A673 (cell line): ENCODE results near the gene B4GALT6. TPM values are rescaled to one million over a fixed set of nuclear protein-coding genes. Genes with fewer than 3 reads are reported as not detected.
A peak's percentile ranks its signal among the peaks of the same experiment; 100 is the strongest.

Experiments
- BruUV-seq: library from RNA; stranded (reverse); fragments of 400-500 nt; replicated peaks from 2 replicates; lab custom pipeline; 2021; lab: Mats Ljungman, UMichigan
- CTCF ChIA-PET: fragments of 300-600 bp; sonication (Branson Sonifier 250); formaldehyde crosslinking; loops from one replicate; lab custom pipeline; 2022; ENCODE audit warnings: antibody characterized with exemption; lab: Charles Lee
- POLR2A ChIA-PET: fragments of 300-600 bp; sonication (Branson Sonifier 250); formaldehyde crosslinking; loops from one replicate; lab custom pipeline; 2022; ENCODE audit warnings: antibody characterized with exemption; ENCODE audit not compliant: low non-redundant PET; lab: Charles Lee
- DNase-seq: peaks from one replicate; pipeline ENCODE4 v3.0.0-alpha.2; 2015; ENCODE audit warnings: low spot score
- H3K27ac ChIP-seq: fragments of 200-600 bp; sonication (generic); 2 replicates; pipeline ENCODE4 v1.5.1; 2016; ENCODE audit warnings: mixed run types, low read depth, mild to moderate bottlenecking, mixed read lengths, antibody characterized with exemption, low read length; ENCODE audit not compliant: poor library complexity, severe bottlenecking
- H3K27me3 ChIP-seq: fragments of 200-600 bp; sonication (generic); replicated peaks from 2 replicates; pipeline ENCODE4 v1.6.1; 2017; ENCODE audit warnings: mixed run types, low read depth, mild to moderate bottlenecking, mixed read lengths, antibody characterized with exemption, low read length; ENCODE audit not compliant: insufficient read depth, poor library complexity
- H3K36me3 ChIP-seq: fragments of 200-600 bp; sonication (generic); 2 replicates; pipeline ENCODE4 v1.6.1; 2016; ENCODE audit warnings: mixed run types, mild to moderate bottlenecking, mixed read lengths, antibody characterized with exemption, low read length; ENCODE audit not compliant: insufficient read depth, poor library complexity, severe bottlenecking
- H3K4me1 ChIP-seq: fragments of 200-600 bp; sonication (generic); 2 replicates; pipeline ENCODE4 v1.6.1; 2017; ENCODE audit warnings: mixed run types, mild to moderate bottlenecking, mixed read lengths, antibody characterized with exemption, low read length; ENCODE audit not compliant: insufficient read depth, poor library complexity, severe bottlenecking
- H3K4me3 ChIP-seq: fragments of 200-600 bp; sonication (generic); 2 replicates; pipeline ENCODE4 v1.5.1; 2016; ENCODE audit warnings: low read depth, mixed run types, mild to moderate bottlenecking, mixed read lengths, low read length; ENCODE audit not compliant: poor library complexity, severe bottlenecking
- H3K9me3 ChIP-seq: fragments of 200-600 bp; sonication (generic); 2 replicates; pipeline ENCODE4 v1.6.1; 2016; ENCODE audit warnings: mixed run types, low read depth, mild to moderate bottlenecking, mixed read lengths, antibody characterized with exemption, low read length; ENCODE audit not compliant: poor library complexity, severe bottlenecking
- CTCF ChIP-seq: fragments of 300-800, 200-600 bp; sonication (generic); conservative IDR thresholded peaks from 2 replicates; pipeline ENCODE4 v1.5.1; 2017; ENCODE audit warnings: low read depth, mild to moderate bottlenecking, antibody characterized with exemption, low read length, moderate library complexity, mixed read lengths
- EZH2 ChIP-seq: fragments of 200-600 bp; sonication (generic); IDR thresholded peaks from 2 replicates; pipeline ENCODE4 v1.6.1; 2017; ENCODE audit warnings: borderline replicate concordance, low read depth, mild to moderate bottlenecking, mixed read lengths, antibody characterized with exemption, low read length; ENCODE audit not compliant: poor library complexity, severe bottlenecking
- intact Hi-C: fragments of 100-400 bp; cut with micrococcal nuclease; formaldehyde crosslinking; loops from one replicate; pipeline ENCODE4 v1.10.0; 2022; ENCODE audit not compliant: unreplicated experiment
- total RNA-seq: library from RNA; stranded (reverse); gene quantifications from 2 replicates; pipeline ENCODE4 v1.2.3, GENCODE V29; 2021

The B4GALT6 gene
- total RNA-seq, 1 experiment from 2014 or later = 6.0 TPM

- BruUV-seq = no TSS peak
- intact Hi-C loops = no loop called here
Measured at GRCh38 chr18:31658670-31659575, 25.5 kb downstream of the B4GALT6 start.

GRCh38 chr18:31657823-31658669, 26.3 kb downstream of the B4GALT6 start:
- no peaks in the 10 kb centered on the region for H3K36me3 ChIP-seq
- H3K9me3 ChIP-seq = no peaks in the 10 kb centered on the region
- H3K4me3 ChIP-seq = no peak overlapping the region
- no TSS peak for BruUV-seq
- TF ChIP-seq EZH2 (no peak), CTCF (no peak)
- no peak overlapping the region for H3K27ac ChIP-seq
- DNase-seq = peak; percentile 22
- ChIA-PET POLR2A (interaction anchor here (0.7 kb wide), 1 partner anchor 249 kb away, joined by 4 read pairs; no protein-coding TSS in a partner anchor), CTCF (no interaction called here)
- intact Hi-C loops = no loop called here
- peaks cover 19% of the 10 kb centered on the region for H3K4me1 ChIP-seq
- H3K27me3 ChIP-seq = no peaks in the 10 kb centered on the region

More at GRCh38 chr18:31658670-31659575, 25.5 kb downstream of the B4GALT6 start:
- TF ChIP-seq CTCF = no peak
- no peak for TF ChIP-seq EZH2
- no peaks in the 10 kb centered on the region for H3K27me3 ChIP-seq
- no peaks in the 10 kb centered on the region for H3K36me3 ChIP-seq
- no peaks in the 10 kb centered on the region for H3K9me3 ChIP-seq
- ChIA-PET CTCF (no interaction called here), POLR2A (interaction anchor here (0.7 kb wide), 1 partner anchor 248 kb away, joined by 4 read pairs; no protein-coding TSS in a partner anchor)
- no peak overlapping the region for H3K4me3 ChIP-seq
- peaks cover 19% of the 10 kb centered on the region for H3K4me1 ChIP-seq
- H3K27ac ChIP-seq = no peak overlapping the region
- peak; percentile 64 for DNase-seq

GRCh38 chr18:31656754-31657153, 27.6 kb downstream of the B4GALT6 start:
- H3K4me1 ChIP-seq = peaks cover 14% of the 10 kb centered on the region
- ChIA-PET POLR2A (no interaction called here), CTCF (no interaction called here)
- no peak overlapping the region for H3K27ac ChIP-seq
- no peaks in the 10 kb centered on the region for H3K36me3 ChIP-seq
- BruUV-seq = no TSS peak
- no peaks in the 10 kb centered on the region for H3K27me3 ChIP-seq
- H3K4me3 ChIP-seq = no peak overlapping the region
- TF ChIP-seq CTCF = no peak
- TF ChIP-seq EZH2 = no peak
- DNase-seq = no peak
- no peaks in the 10 kb centered on the region for H3K9me3 ChIP-seq
- intact Hi-C loops = no loop called here
